IPS DF 6.9 (cell line): Measurements from ENCODE around the gene SAMD8.
"Not testable (repeated sequence)": the region's sequence is repeated elsewhere in the genome, so short reads cannot be mapped to it uniquely, and the experiment has no call there.

Experiments used
- DNase-seq: peaks from one replicate; pipeline ENCODE4 v3.0.0-alpha.2; 2013; ENCODE audit warnings: low read depth, low spot score
- H3K27ac ChIP-seq: one replicate; pipeline ENCODE4 v1.5.1; 2013; ENCODE audit warnings: low read length, control low read depth
- H3K27me3 ChIP-seq: 2 replicates; pipeline ENCODE4 v1.6.1; 2013; ENCODE audit warnings: mild to moderate bottlenecking, low read length; ENCODE audit not compliant: control insufficient read depth, insufficient read depth
- H3K36me3 ChIP-seq: 2 replicates; pipeline ENCODE4 v1.6.1; 2013; ENCODE audit warnings: low read length; ENCODE audit not compliant: control insufficient read depth, insufficient read depth
- H3K4me1 ChIP-seq: 2 replicates; pipeline ENCODE4 v1.6.1; 2013; ENCODE audit warnings: low read length; ENCODE audit not compliant: control insufficient read depth, insufficient read depth
- H3K4me3 ChIP-seq: 2 replicates; pipeline ENCODE4 v1.5.1; 2013; ENCODE audit warnings: mild to moderate bottlenecking, low read length
- H3K9me3 ChIP-seq: 2 replicates; pipeline ENCODE4 v1.6.1; 2013; ENCODE audit warnings: low read length, inconsistent platforms; ENCODE audit not compliant: control insufficient read depth, insufficient read depth
- WGBS: extraction: QIAGEN DNeasy Blood & Tissue Kit; methylation state at CpG from one replicate; pipeline ENCODE4 v1.1.7; 2013; ENCODE audit warnings: mixed read lengths, missing lambda C conversion rate; ENCODE audit not compliant: insufficient read length, insufficient coverage; 5-methylcytosine and 5-hydroxymethylcytosine counted together

SAMD8 gene

GRCh38 chr10:75122505-75122904, 11.0 kb downstream of the SAMD8 start:
- no peaks in the 10 kb centered on the region for H3K9me3 ChIP-seq
- H3K36me3 ChIP-seq, result no peaks in the 10 kb centered on the region
- DNase-seq, result no peak
- H3K27me3 ChIP-seq, result no peaks in the 10 kb centered on the region; the same call in 1 of the 2 replicates
- no peak overlapping the region for H3K4me3 ChIP-seq
- no peaks in the 10 kb centered on the region for H3K4me1 ChIP-seq
- H3K27ac ChIP-seq, result no peak overlapping the region
- no CpG with 5 or more reads among the region's 4 CpGs for WGBS

GRCh38 chr10:75123088-75123682, 11.7 kb downstream of the SAMD8 start:
- WGBS, result no CpG with 5 or more reads among the region's 4 CpGs
- H3K4me3 ChIP-seq, result no peak overlapping the region
- no peaks in the 10 kb centered on the region for H3K4me1 ChIP-seq
- H3K27me3 ChIP-seq, result no peaks in the 10 kb centered on the region; the same call in 1 of the 2 replicates
- H3K36me3 ChIP-seq, result no peaks in the 10 kb centered on the region
- H3K27ac ChIP-seq, result no peak overlapping the region
- no peaks in the 10 kb centered on the region for H3K9me3 ChIP-seq
- no peak for DNase-seq

DNA sequence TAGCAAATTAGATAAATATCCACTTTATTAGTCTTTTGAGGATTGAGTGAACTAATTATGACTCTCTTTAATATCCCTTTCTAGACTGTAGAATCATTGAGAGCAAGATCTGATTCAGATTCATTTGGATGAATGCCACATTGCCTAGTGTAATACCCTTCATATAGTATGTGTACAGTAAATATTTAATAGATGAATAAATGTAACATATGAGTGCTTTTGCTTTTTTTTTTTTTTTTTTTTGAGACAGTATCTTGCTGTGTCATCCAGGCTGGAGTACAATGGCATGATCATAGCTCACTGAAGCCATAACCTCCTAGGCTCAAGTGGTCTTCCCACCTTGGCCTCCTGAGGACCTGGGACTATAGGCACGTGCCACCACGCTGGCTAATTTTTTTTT, 14.8 kb downstream of the SAMD8 start:
- no peaks in the 10 kb centered on the region for H3K36me3 ChIP-seq
- no peak for DNase-seq
- no peaks in the 10 kb centered on the region for H3K9me3 ChIP-seq
- no peaks in the 10 kb centered on the region for H3K27me3 ChIP-seq
- H3K27ac ChIP-seq, result no peak overlapping the region
- no peaks in the 10 kb centered on the region for H3K4me1 ChIP-seq
- H3K4me3 ChIP-seq, result no peak overlapping the region
- WGBS, result no CpG with 5 or more reads among the region's 2 CpGs

GRCh38 chr10:75127471-75127870, 16.0 kb downstream of the SAMD8 start:
- no peaks in the 10 kb centered on the region for H3K36me3 ChIP-seq
- H3K9me3 ChIP-seq, result no peaks in the 10 kb centered on the region
- no CpG with 5 or more reads among the region's 2 CpGs for WGBS
- no peak overlapping the region for H3K27ac ChIP-seq
- H3K4me1 ChIP-seq, result no peaks in the 10 kb centered on the region
- no peak overlapping the region for H3K4me3 ChIP-seq
- H3K27me3 ChIP-seq, result no peaks in the 10 kb centered on the region
- DNase-seq, result no peak

DNA sequence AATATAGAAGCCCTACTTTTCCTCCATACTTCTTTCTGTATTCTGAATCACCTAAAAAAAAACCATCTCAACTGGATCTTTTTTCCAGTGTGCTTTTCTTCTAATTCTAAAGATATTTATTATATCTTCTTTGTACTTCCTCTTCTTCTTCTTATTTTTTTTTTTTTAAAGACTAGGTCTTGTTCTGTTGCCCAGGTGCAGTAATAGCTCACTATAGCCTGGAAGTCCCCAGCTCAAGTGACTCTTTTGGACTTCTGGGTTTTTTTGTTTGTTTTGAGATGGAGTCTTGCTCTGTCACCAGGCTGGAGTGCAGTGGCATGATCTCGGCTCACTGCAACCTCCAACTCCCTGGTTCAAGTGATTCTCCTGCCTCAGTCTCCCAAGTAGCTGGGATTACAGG, 17.5 kb downstream of the SAMD8 start:
- DNase-seq, H3K36me3 ChIP-seq, H3K4me3 ChIP-seq, H3K4me1 ChIP-seq, H3K27me3 ChIP-seq, H3K27ac ChIP-seq, H3K9me3 ChIP-seq: not testable (repeated sequence)
- WGBS, result no CpG with 5 or more reads among the region's 1 CpG

- no peak for DNase-seq
- Histone ChIP-seq H3K4me1 (no peaks in the 10 kb centered on the region), H3K4me3 (no peak overlapping the region), H3K27ac (no peak overlapping the region), H3K27me3 (no peaks in the 10 kb centered on the region), H3K9me3 (no peaks in the 10 kb centered on the region), H3K36me3 (no peaks in the 10 kb centered on the region)
- WGBS, result no CpG with 5 or more reads among the region's 1 CpG
Observed at GRCh38 chr10:75129537-75129936, 18.1 kb downstream of the SAMD8 start.

- DNase-seq, H3K27ac ChIP-seq, H3K4me3 ChIP-seq, H3K27me3 ChIP-seq, H3K4me1 ChIP-seq, H3K9me3 ChIP-seq, H3K36me3 ChIP-seq: not testable (repeated sequence)
- no CpG with 5 or more reads among the region's 3 CpGs for WGBS
Observed at GRCh38 chr10:75133701-75134100, 22.2 kb downstream of the SAMD8 start.

GRCh38 chr10:75136346-75136745, 24.9 kb downstream of the SAMD8 start:
- no peaks in the 10 kb centered on the region for H3K27me3 ChIP-seq
- H3K4me3 ChIP-seq, result no peak overlapping the region
- no peak overlapping the region for H3K27ac ChIP-seq
- H3K36me3 ChIP-seq, result no peaks in the 10 kb centered on the region
- no CpG with 5 or more reads among the region's 1 CpG for WGBS
- DNase-seq, result no peak
- H3K9me3 ChIP-seq, result no peaks in the 10 kb centered on the region
- no peaks in the 10 kb centered on the region for H3K4me1 ChIP-seq

GRCh38 chr10:75137533-75138438, 26.3 kb downstream of the SAMD8 start:
- H3K36me3 ChIP-seq, result no peaks in the 10 kb centered on the region
- DNase-seq, result no peak
- no peaks in the 10 kb centered on the region for H3K9me3 ChIP-seq
- no peak overlapping the region for H3K27ac ChIP-seq
- no CpG with 5 or more reads among the region's 3 CpGs for WGBS
- H3K4me3 ChIP-seq, result no peak overlapping the region
- no peaks in the 10 kb centered on the region for H3K4me1 ChIP-seq
- no peaks in the 10 kb centered on the region for H3K27me3 ChIP-seq

- H3K4me3 ChIP-seq, result no peak overlapping the region
- no CpG with 5 or more reads among the region's 4 CpGs for WGBS
- H3K4me1 ChIP-seq, result no peaks in the 10 kb centered on the region
- H3K9me3 ChIP-seq, result no peaks in the 10 kb centered on the region
- H3K36me3 ChIP-seq, result no peaks in the 10 kb centered on the region
- H3K27ac ChIP-seq, result no peak overlapping the region
- DNase-seq, result no peak
- H3K27me3 ChIP-seq, result no peaks in the 10 kb centered on the region
Observed at GRCh38 chr10:75140246-75140645, 28.8 kb downstream of the SAMD8 start.
